HepG2 (cell line): Measurements from ENCODE around the gene SSBP4. TPM values are rescaled to one million over a fixed set of nuclear protein-coding genes. Genes with fewer than 3 reads are reported as not detected.
A peak's percentile ranks its signal among the peaks of the same experiment; 100 is the strongest.

ENCODE experiments used
- FLYWCH1 ChIP-seq: sonication (generic); formaldehyde crosslinking; IDR thresholded peaks from 2 replicates; pipeline ENCODE4 v1.8.1; 2023; ENCODE audit warnings: mild to moderate bottlenecking, missing genetic modification reagents
- NFE2L2 ChIP-seq: fragments of 150-350 bp; IDR thresholded peaks from 2 replicates; pipeline ENCODE4 v1.6.1; 2014; ENCODE audit warnings: low read length
- NRL ChIP-seq: sonication (generic); formaldehyde crosslinking; IDR thresholded peaks from 2 replicates; pipeline ENCODE4 v1.5.0; 2020; ENCODE audit warnings: missing genetic modification reagents, mild to moderate bottlenecking, moderate library complexity, borderline replicate concordance
- SRSF4 ChIP-seq: fragments of 200-400 bp; formaldehyde crosslinking; IDR thresholded peaks from one replicate; pipeline ENCODE4 v1.6.1; 2018; ENCODE audit warnings: mild to moderate bottlenecking, low read depth, low read length, moderate library complexity; ENCODE audit not compliant: poor library complexity, severe bottlenecking
- TEAD2 ChIP-seq: sonication (generic); formaldehyde crosslinking; IDR thresholded peaks from 2 replicates; pipeline ENCODE4 v1.9.0; 2021; ENCODE audit warnings: missing genetic modification reagents
- ZC3H4 ChIP-seq: sonication (generic); formaldehyde crosslinking; IDR thresholded peaks from 2 replicates; pipeline ENCODE4 v1.4.0; 2020; ENCODE audit warnings: missing genetic modification reagents, borderline replicate concordance
- ZNF12 ChIP-seq: sonication (generic); formaldehyde crosslinking; IDR thresholded peaks from 2 replicates; pipeline ENCODE4 v1.5.0; 2020; ENCODE audit warnings: missing genetic modification reagents
- ZNF234 ChIP-seq: sonication (generic); formaldehyde crosslinking; conservative IDR thresholded peaks from 2 replicates; pipeline ENCODE4 v1.5.1; 2020; ENCODE audit warnings: mild to moderate bottlenecking, missing genetic modification reagents
- ZNF446 ChIP-seq: sonication (generic); formaldehyde crosslinking; IDR thresholded peaks from 2 replicates; pipeline ENCODE4 v1.5.0; 2020; ENCODE audit warnings: mild to moderate bottlenecking, missing genetic modification reagents
- ZNF674 ChIP-seq: sonication (generic); formaldehyde crosslinking; IDR thresholded peaks from 2 replicates; pipeline ENCODE4 v1.5.0; 2020; ENCODE audit warnings: low read depth, mild to moderate bottlenecking, missing genetic modification reagents
- ZNF7 ChIP-seq: IDR thresholded peaks from 2 replicates; pipeline ENCODE4 v1.6.1; 2016; ENCODE audit warnings: missing biosample characterization, missing genetic modification reagents
- ZNF841 ChIP-seq: sonication (generic); formaldehyde crosslinking; IDR thresholded peaks from 2 replicates; pipeline ENCODE4 v1.8.1; 2023; ENCODE audit warnings: missing genetic modification reagents, borderline replicate concordance
- ZSCAN30 ChIP-seq: sonication (generic); formaldehyde crosslinking; IDR thresholded peaks from 2 replicates; pipeline ENCODE4 v1.5.0; 2020; ENCODE audit warnings: mild to moderate bottlenecking, missing genetic modification reagents
- polyA plus RNA-seq, 8 experiments: library from polyadenylated mRNA; depleted of rRNA in 3 of 8; stranded (reverse) in 7 of 8; unstranded in 1 of 8; fragments of >200 nt; fragmentation: Illumina TruSeq in 4 of 8; extraction: Trizol in 4 of 8; gene quantifications; 2 replicates each; pipeline versions ENCODE4 v1.2.1 to v1.2.3, GENCODE V29; 2011 to 2016; ENCODE audit warnings: low read depth in 4 of 8, missing spikeins in 1 of 8, mixed read lengths in 1 of 8; ENCODE audit not compliant: insufficient read depth in 1 of 8
- total RNA-seq, 5 experiments: library from RNA; depleted of rRNA; stranded (reverse); fragments of >200 nt; fragmentation: Illumina TruSeq; extraction: Trizol; gene quantifications; 2 replicates each; pipeline ENCODE4 v1.2.3, GENCODE V29; 2016; ENCODE audit warnings: low read depth in 1 of 5
- TF ChIP-seq, protein P1 (sequence below): sonication (generic); formaldehyde crosslinking; IDR thresholded peaks from 2 replicates; pipeline ENCODE4 v1.4.0; 2020; ENCODE audit warnings: missing genetic modification reagents
- TF ChIP-seq, protein P2 (sequence below), 2 experiments: sonication (generic) in 1 of 2; formaldehyde crosslinking in 1 of 2; IDR thresholded peaks; 2 replicates each; pipeline versions ENCODE4 v1.5.1 to v1.6.1; 2011 to 2020; ENCODE audit warnings: borderline replicate concordance in 1 of 2, low read depth in 1 of 2, low read length in 1 of 2, mild to moderate bottlenecking in 1 of 2, missing genetic modification reagents in 1 of 2, moderate library complexity in 1 of 2
- TF ChIP-seq, protein P3 (sequence below): sonication (generic); formaldehyde crosslinking; IDR thresholded peaks from 2 replicates; pipeline ENCODE4 v1.8.1; 2022; ENCODE audit warnings: mild to moderate bottlenecking, missing genetic modification reagents
- TF ChIP-seq, protein P4 (sequence below): IDR thresholded peaks from 2 replicates; pipeline ENCODE4 v1.4.0; 2020; ENCODE audit warnings: mild to moderate bottlenecking, missing genetic modification reagents

Gene SSBP4
- total and polyA plus RNA-seq, 2 of the 13 experiments (the other 11 are each of a cell fraction or from before 2014, with no cell fraction given) = 20.8 to 39.5 TPM

- TF ChIP-seq, protein P1, sequence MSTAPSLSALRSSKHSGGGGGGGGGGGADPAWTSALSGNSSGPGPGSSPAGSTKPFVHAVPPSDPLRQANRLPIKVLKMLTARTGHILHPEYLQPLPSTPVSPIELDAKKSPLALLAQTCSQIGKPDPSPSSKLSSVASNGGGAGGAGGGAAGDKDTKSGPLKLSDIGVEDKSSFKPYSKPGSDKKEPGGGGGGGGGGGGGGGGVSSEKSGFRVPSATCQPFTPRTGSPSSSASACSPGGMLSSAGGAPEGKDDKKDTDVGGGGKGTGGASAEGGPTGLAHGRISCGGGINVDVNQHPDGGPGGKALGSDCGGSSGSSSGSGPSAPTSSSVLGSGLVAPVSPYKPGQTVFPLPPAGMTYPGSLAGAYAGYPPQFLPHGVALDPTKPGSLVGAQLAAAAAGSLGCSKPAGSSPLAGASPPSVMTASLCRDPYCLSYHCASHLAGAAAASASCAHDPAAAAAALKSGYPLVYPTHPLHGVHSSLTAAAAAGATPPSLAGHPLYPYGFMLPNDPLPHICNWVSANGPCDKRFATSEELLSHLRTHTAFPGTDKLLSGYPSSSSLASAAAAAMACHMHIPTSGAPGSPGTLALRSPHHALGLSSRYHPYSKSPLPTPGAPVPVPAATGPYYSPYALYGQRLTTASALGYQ (CRISPR knock-in tag) = peak; percentile 97
- TF ChIP-seq NRL (CRISPR knock-in tag) (no peak), NFE2L2 (peak; percentile 87), ZNF841 (CRISPR knock-in tag) (peak; percentile 76; the same call in 1 of the 2 replicates), ZSCAN30 (CRISPR knock-in tag) (no peak), SRSF4 (no peak), TEAD2 (CRISPR knock-in tag) (no peak), ZC3H4 (CRISPR knock-in tag) (no peak; the same call in 1 of the 2 replicates), ZNF7 (no peak), FLYWCH1 (CRISPR knock-in tag) (no peak), ZNF674 (no peak), ZNF12 (CRISPR knock-in tag) (0 out of 2 replicates have a peak, but pooled peaks have one; percentile 13), ZNF446 (CRISPR knock-in tag) (no peak), ZNF234 (0 out of 2 replicates have a peak, but pooled peaks have one; percentile 36)
- TF ChIP-seq, protein P2, sequence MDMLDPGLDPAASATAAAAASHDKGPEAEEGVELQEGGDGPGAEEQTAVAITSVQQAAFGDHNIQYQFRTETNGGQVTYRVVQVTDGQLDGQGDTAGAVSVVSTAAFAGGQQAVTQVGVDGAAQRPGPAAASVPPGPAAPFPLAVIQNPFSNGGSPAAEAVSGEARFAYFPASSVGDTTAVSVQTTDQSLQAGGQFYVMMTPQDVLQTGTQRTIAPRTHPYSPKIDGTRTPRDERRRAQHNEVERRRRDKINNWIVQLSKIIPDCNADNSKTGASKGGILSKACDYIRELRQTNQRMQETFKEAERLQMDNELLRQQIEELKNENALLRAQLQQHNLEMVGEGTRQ (IDR thresholded peaks at IDR 0.05; ENCODE audit: low read depth, low read length) = no peak
- TF ChIP-seq, protein P2 (CRISPR knock-in tag; IDR thresholded peaks at IDR 0.05; ENCODE audit: borderline replicate concordance) = 0 out of 2 replicates have a peak, but pooled peaks have one; percentile 19
- TF ChIP-seq, protein P3, sequence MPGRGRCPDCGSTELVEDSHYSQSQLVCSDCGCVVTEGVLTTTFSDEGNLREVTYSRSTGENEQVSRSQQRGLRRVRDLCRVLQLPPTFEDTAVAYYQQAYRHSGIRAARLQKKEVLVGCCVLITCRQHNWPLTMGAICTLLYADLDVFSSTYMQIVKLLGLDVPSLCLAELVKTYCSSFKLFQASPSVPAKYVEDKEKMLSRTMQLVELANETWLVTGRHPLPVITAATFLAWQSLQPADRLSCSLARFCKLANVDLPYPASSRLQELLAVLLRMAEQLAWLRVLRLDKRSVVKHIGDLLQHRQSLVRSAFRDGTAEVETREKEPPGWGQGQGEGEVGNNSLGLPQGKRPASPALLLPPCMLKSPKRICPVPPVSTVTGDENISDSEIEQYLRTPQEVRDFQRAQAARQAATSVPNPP = no peak; the same call in 1 of the 2 replicates
- TF ChIP-seq, protein P4, sequence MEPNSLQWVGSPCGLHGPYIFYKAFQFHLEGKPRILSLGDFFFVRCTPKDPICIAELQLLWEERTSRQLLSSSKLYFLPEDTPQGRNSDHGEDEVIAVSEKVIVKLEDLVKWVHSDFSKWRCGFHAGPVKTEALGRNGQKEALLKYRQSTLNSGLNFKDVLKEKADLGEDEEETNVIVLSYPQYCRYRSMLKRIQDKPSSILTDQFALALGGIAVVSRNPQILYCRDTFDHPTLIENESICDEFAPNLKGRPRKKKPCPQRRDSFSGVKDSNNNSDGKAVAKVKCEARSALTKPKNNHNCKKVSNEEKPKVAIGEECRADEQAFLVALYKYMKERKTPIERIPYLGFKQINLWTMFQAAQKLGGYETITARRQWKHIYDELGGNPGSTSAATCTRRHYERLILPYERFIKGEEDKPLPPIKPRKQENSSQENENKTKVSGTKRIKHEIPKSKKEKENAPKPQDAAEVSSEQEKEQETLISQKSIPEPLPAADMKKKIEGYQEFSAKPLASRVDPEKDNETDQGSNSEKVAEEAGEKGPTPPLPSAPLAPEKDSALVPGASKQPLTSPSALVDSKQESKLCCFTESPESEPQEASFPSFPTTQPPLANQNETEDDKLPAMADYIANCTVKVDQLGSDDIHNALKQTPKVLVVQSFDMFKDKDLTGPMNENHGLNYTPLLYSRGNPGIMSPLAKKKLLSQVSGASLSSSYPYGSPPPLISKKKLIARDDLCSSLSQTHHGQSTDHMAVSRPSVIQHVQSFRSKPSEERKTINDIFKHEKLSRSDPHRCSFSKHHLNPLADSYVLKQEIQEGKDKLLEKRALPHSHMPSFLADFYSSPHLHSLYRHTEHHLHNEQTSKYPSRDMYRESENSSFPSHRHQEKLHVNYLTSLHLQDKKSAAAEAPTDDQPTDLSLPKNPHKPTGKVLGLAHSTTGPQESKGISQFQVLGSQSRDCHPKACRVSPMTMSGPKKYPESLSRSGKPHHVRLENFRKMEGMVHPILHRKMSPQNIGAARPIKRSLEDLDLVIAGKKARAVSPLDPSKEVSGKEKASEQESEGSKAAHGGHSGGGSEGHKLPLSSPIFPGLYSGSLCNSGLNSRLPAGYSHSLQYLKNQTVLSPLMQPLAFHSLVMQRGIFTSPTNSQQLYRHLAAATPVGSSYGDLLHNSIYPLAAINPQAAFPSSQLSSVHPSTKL (CRISPR knock-in tag) = peak; percentile 95
These were observed 39.1 kb upstream of the SSBP4 start (continued) for GRCh38 chr19:18379803-18380747.
